ENCODE measurements around the gene RAB1A. TPM values are rescaled to one million over a fixed set of nuclear protein-coding genes. Genes with fewer than 3 reads are reported as not detected.

RAB1A gene
- total RNA-seq, 4 donors from 2014 or later = 67.7 to 89.4 (median 79.5) TPM

DNA sequence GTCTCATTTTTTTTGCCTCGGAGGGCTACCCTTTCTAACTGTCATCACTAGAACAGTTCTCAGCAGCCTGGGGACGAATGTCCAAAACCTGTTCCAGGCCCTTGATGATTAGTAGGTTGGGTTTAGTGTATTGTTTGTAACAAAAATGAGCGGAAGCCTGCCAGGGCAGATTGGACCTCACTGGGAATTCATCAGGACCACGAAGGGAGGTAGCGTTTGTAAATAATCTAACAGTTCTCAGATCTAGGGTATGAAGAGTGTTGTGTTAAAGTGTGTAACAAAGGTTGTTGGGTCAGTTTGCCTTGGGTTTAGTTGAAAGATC, 72.9 kb downstream of the RAB1A start:
- 3 to 6% methylated on average over 5 of the region's 5 CpGs for WGBS, 2 donors (ENCODE audit: low coverage in 1 of 2)
- Histone ChIP-seq H3K27ac (peak overlapping the region; percentile 57 to 94 (median 92)), H3K9me3 (no peaks in the 10 kb centered on the region), H3K4me1 (peaks cover 0 to 58% (median 9%) of the 10 kb centered on the region in 3 donors), H3K4me3 (peak overlapping the region; percentile 53 to 91), H3K27me3 (no peaks in the 10 kb centered on the region), H3K36me3 (no peaks in the 10 kb centered on the region)
- ATAC-seq = no peak
- TF ChIP-seq POLR2A (IDR thresholded peaks at IDR 0.05) (no peak), EP300 (IDR thresholded peaks at IDR 0.05) (no peak), POLR2AphosphoS5 (IDR thresholded peaks at IDR 0.05) (no peak)
- TF ChIP-seq, protein P1, sequence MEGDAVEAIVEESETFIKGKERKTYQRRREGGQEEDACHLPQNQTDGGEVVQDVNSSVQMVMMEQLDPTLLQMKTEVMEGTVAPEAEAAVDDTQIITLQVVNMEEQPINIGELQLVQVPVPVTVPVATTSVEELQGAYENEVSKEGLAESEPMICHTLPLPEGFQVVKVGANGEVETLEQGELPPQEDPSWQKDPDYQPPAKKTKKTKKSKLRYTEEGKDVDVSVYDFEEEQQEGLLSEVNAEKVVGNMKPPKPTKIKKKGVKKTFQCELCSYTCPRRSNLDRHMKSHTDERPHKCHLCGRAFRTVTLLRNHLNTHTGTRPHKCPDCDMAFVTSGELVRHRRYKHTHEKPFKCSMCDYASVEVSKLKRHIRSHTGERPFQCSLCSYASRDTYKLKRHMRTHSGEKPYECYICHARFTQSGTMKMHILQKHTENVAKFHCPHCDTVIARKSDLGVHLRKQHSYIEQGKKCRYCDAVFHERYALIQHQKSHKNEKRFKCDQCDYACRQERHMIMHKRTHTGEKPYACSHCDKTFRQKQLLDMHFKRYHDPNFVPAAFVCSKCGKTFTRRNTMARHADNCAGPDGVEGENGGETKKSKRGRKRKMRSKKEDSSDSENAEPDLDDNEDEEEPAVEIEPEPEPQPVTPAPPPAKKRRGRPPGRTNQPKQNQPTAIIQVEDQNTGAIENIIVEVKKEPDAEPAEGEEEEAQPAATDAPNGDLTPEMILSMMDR (IDR thresholded peaks at IDR 0.05) = no peak

DNA sequence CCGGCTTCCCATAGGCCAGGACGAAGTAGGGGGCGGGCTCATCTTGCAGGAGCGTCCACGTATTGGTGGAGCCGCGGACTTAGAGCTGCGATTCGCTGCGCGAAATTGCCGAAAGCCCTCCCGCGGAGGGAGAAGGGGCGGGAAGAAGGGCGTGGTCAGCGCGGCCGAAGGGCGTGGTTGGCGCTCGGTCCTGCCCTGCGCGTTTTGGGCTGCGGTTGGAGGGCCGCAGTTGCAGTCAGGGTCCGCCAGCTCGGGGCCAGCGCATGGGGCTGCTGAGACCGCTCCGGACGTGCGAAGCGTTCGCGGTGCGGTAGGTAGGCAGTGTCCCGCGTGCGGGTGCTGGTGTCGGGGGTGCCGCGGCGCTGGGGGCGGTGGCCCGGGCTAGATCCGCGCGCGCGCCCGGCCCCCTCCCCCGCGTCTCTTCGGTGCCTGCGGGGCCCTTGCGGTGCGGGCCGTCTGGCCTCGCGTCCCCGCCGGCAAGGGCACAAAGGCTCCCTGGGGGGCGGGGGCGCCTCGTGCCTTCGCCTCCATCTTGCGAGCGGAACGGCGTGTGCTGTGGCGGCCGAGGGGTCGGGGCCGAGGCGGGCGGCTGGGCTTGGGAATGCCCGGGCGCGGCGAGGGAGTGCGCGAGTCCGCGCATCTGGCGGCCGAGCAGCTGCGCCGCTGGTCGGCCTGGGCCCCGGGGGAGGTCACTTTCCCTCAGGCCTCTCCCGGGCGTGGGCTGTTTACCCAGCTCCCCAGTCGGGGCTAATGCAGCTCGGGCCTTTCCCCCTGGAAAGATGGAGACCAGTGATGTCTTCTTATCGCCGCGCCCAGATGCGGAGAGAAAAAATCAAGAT, 73.5 kb downstream of the RAB1A start, which contains the start of gene CEP68:
Gene CEP68, plus strand, starts transcription at position 202 of the 839 bp plus-strand sequence. CDS start 13,029 bp downstream, outside the sequence.
- H3K4me1 ChIP-seq = peaks cover 0 to 52% (median 9%) of the 10 kb centered on the region in 3 donors
- no peaks in the 10 kb centered on the region for H3K9me3 ChIP-seq
- no peaks in the 10 kb centered on the region for H3K27me3 ChIP-seq
- TF ChIP-seq POLR2AphosphoS5 (IDR thresholded peaks at IDR 0.05) = peak; percentile 82
- TF ChIP-seq, protein P1 (IDR thresholded peaks at IDR 0.05) = peak in 2 of 4 experiments; percentile 26 to 28
- TF ChIP-seq EP300 (IDR thresholded peaks at IDR 0.05) = no peak
- TF ChIP-seq POLR2A (IDR thresholded peaks at IDR 0.05) = peak; percentile 84 to 87
- peak; percentile 98 for ATAC-seq
- WGBS, 2 donors (ENCODE audit: low coverage in 1 of 2) = 0% methylated on average over 4 to 7 of the region's 99 CpGs
- H3K36me3 ChIP-seq = no peaks in the 10 kb centered on the region
- H3K27ac ChIP-seq = peak within 1 kb of the TSS; percentile 57 to 94 (median 92)
- H3K4me3 ChIP-seq = peak within 1 kb of the TSS; percentile 53 to 91

DNA sequence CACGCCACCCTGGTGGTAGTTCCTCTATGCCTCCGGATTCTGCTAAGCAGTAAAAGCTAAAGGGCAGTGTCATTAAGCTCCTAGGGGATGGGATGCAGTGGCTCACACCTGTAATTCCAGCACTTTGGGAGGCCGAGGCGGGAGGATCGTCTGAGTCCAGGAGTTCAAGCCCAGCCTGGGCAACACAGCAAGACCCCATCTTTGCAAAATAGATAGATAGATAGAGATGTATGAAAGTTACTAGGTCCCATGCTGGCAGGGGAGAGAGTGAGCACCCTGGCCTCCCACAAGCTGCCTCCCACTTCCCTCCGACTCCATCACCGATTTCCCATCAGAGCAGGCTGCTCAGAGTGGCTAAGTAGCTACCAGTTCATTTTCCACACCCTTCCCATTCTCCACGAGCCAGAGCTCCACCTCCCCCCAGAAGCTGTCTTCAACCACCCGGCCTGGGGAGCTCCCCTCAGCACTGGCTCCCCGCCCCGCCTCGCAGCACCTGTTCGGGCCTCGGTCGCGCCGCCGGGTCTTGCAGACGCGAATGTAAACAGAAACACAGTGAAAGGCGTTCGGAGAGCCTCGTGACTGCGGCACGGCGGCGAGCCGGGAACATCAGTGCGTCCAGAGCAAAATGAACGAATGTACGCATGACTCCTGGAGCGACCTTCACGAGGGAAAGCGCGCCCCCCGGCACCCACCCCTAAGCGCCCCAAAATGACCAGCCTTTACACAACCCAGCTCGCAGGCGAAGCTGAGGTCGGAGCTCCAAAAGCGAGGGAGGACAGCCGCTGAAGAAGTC, 74.3 kb downstream of the RAB1A start:
- no peak for TF ChIP-seq POLR2AphosphoS5 (IDR thresholded peaks at IDR 0.05)
- no peak for TF ChIP-seq POLR2A (IDR thresholded peaks at IDR 0.05)
- no peak for TF ChIP-seq EP300 (IDR thresholded peaks at IDR 0.05)
- TF ChIP-seq, protein P1 (IDR thresholded peaks at IDR 0.05) = no peak
- peak overlapping the region in 3 of 4 donors; percentile 90 to 94 (median 94) for H3K27ac ChIP-seq
- 12 to 39% methylated on average over 6 to 12 of the region's 42 CpGs for WGBS, 2 donors (ENCODE audit: low coverage in 1 of 2)

DNA sequence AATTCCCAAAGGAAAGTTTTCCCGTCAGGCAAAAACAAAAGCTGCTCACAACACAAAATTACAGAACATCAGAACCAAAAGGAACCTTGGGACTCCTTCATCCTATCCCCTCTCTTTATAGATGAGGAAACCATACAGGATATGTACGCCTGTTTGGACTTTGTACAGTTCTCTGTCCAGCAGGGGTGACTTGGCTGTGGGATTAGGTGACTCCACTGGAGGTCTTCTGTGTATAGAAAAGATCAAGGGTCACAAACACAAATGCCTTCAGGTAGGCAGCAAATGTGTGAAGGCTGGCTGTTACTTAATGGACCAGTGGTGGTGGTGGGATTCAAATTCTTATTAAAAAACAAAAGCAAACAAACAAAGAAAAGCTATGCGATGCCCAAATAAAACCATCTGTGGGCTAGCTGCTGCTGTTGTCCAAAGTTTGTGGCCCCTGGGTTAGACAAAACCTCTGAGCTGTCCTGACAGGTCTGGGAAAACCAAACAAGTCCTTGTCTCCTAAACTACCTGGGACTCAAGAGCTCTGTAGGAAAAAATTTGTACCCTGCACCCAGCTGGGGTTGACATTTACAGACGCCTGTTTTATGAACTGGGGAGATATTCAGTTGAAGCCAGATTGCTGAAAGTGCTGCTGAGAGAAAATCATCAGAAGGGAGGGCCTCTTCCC, 75.0 kb downstream of the RAB1A start:
- no peaks in the 10 kb centered on the region for H3K36me3 ChIP-seq
- no peaks in the 10 kb centered on the region for H3K9me3 ChIP-seq
- H3K4me1 ChIP-seq = peaks cover 0 to 37% (median 9%) of the 10 kb centered on the region in 3 donors
- H3K27me3 ChIP-seq = no peaks in the 10 kb centered on the region
- peak overlapping the region in 1 of 4 donors; percentile 94 for H3K27ac ChIP-seq
- whole genome bisulfite sequencing, 2 donors (ENCODE audit: low coverage in 1 of 2) = 64 to 85% methylated on average over 3 to 4 of the region's 4 CpGs
- TF ChIP-seq, protein P1 (IDR thresholded peaks at IDR 0.05) = no peak
- no peak for TF ChIP-seq POLR2AphosphoS5 (IDR thresholded peaks at IDR 0.05)
- H3K4me3 ChIP-seq = peak overlapping the region in 1 of 2 donors; percentile 91
- ATAC-seq = no peak

More for the DNA sequence above, 74.3 kb downstream of the RAB1A start:
- Histone ChIP-seq H3K9me3 (no peaks in the 10 kb centered on the region), H3K27me3 (no peaks in the 10 kb centered on the region), H3K4me3 (peak overlapping the region; percentile 53 to 91), H3K4me1 (peaks cover 0 to 44% (median 9%) of the 10 kb centered on the region in 3 donors), H3K36me3 (no peaks in the 10 kb centered on the region)
- peak; percentile 29 for ATAC-seq

Data from gastroesophageal sphincter (tissue), 4 donors.